HL-60 (cell line): ENCODE data around the gene VAT1.

Experiments
- DNase-seq, 2 experiments: peaks; one replicate each; pipeline ENCODE4 v3.0.0-alpha.2; 2010 to 2020; ENCODE audit warnings: low read depth in 1 of 2, low spot score in 1 of 2
- H3K27ac ChIP-seq: fragments of 250-450 bp; sonication (Bioruptor Pico); replicated peaks from 2 replicates; pipeline ENCODE4 v1.5.1; 2020; ENCODE audit warnings: mild to moderate bottlenecking, moderate library complexity
- H3K27me3 ChIP-seq: fragments of 250-450 bp; sonication (Bioruptor Pico); 2 replicates; pipeline ENCODE4 v1.5.1; 2021; ENCODE audit warnings: mild to moderate bottlenecking, moderate library complexity; ENCODE audit not compliant: insufficient read depth, poor library complexity, severe bottlenecking
- H3K4me3 ChIP-seq: replicated peaks from 2 replicates; pipeline ENCODE4 v1.5.1; 2011; ENCODE audit warnings: mild to moderate bottlenecking, control low read depth, low read length; ENCODE audit not compliant: insufficient read depth
- CTCF ChIP-seq: IDR thresholded peaks from one replicate; pipeline ENCODE4 v1.5.1; 2011; ENCODE audit warnings: low read length, control low read depth, inconsistent platforms; ENCODE audit not compliant: insufficient read depth
- GABPA ChIP-seq: IDR thresholded peaks from 2 replicates; pipeline ENCODE4 v1.6.1; 2012; ENCODE audit warnings: low read depth
- POLR2AphosphoS5 ChIP-seq: IDR thresholded peaks from 2 replicates; pipeline ENCODE4 v1.6.1; 2012; ENCODE audit warnings: low read depth
- SPI1 ChIP-seq: IDR thresholded peaks from 2 replicates; pipeline ENCODE4 v1.6.1; 2012; ENCODE audit warnings: low read depth, mild to moderate bottlenecking, borderline replicate concordance
- TF ChIP-seq, protein P1 (sequence below): IDR thresholded peaks from 2 replicates; pipeline ENCODE4 v1.6.1; 2012; ENCODE audit warnings: low read depth; ENCODE audit not compliant: insufficient replicate concordance

The VAT1 gene

GRCh38 chr17:43014649-43015542 lies 7.3 kb downstream of the VAT1 start:
- Histone ChIP-seq H3K4me3 (no peak overlapping the region), H3K27me3 (no peaks in the 10 kb centered on the region), H3K27ac (peak overlapping the region; percentile 71)
- DNase-seq, result no peak
- 0 out of 2 replicates have a peak, but pooled peaks have one; percentile 1 for TF ChIP-seq POLR2AphosphoS5
- TF ChIP-seq SPI1, result no peak
- TF ChIP-seq, protein P1, sequence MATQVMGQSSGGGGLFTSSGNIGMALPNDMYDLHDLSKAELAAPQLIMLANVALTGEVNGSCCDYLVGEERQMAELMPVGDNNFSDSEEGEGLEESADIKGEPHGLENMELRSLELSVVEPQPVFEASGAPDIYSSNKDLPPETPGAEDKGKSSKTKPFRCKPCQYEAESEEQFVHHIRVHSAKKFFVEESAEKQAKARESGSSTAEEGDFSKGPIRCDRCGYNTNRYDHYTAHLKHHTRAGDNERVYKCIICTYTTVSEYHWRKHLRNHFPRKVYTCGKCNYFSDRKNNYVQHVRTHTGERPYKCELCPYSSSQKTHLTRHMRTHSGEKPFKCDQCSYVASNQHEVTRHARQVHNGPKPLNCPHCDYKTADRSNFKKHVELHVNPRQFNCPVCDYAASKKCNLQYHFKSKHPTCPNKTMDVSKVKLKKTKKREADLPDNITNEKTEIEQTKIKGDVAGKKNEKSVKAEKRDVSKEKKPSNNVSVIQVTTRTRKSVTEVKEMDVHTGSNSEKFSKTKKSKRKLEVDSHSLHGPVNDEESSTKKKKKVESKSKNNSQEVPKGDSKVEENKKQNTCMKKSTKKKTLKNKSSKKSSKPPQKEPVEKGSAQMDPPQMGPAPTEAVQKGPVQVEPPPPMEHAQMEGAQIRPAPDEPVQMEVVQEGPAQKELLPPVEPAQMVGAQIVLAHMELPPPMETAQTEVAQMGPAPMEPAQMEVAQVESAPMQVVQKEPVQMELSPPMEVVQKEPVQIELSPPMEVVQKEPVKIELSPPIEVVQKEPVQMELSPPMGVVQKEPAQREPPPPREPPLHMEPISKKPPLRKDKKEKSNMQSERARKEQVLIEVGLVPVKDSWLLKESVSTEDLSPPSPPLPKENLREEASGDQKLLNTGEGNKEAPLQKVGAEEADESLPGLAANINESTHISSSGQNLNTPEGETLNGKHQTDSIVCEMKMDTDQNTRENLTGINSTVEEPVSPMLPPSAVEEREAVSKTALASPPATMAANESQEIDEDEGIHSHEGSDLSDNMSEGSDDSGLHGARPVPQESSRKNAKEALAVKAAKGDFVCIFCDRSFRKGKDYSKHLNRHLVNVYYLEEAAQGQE, result no peak
- TF ChIP-seq CTCF, result no peak
- TF ChIP-seq GABPA, result no peak

GRCh38 chr17:43014020-43014648 lies 8.1 kb downstream of the VAT1 start:
- Histone ChIP-seq H3K27ac (peak overlapping the region; percentile 71), H3K27me3 (no peaks in the 10 kb centered on the region), H3K4me3 (no peak overlapping the region)
- peak in 1 of 2 experiments; percentile 71 for DNase-seq
- no peak for TF ChIP-seq CTCF
- TF ChIP-seq SPI1, result peak; percentile 41; the same call in 1 of the 2 replicates
- peak; percentile 60 for TF ChIP-seq POLR2AphosphoS5
- TF ChIP-seq, protein P1, result no peak
- no peak for TF ChIP-seq GABPA

GRCh38 chr17:43013296-43013695 lies 8.9 kb downstream of the VAT1 start:
- Histone ChIP-seq H3K4me3 (no peak overlapping the region), H3K27ac (peak overlapping the region; percentile 71), H3K27me3 (no peaks in the 10 kb centered on the region)
- no peak for DNase-seq
- TF ChIP-seq SPI1, result no peak
- TF ChIP-seq POLR2AphosphoS5, result peak; percentile 45; the same call in 1 of the 2 replicates

GRCh38 chr17:43011728-43012472 lies 10.3 kb downstream of the VAT1 start:
- no peaks in the 10 kb centered on the region for H3K27me3 ChIP-seq
- DNase-seq, result no peak
- no peak overlapping the region for H3K27ac ChIP-seq
- H3K4me3 ChIP-seq, result no peak overlapping the region
- TF ChIP-seq GABPA, result no peak
- TF ChIP-seq, protein P1, result no peak
- TF ChIP-seq POLR2AphosphoS5, result no peak
- no peak for TF ChIP-seq SPI1
- TF ChIP-seq CTCF, result no peak
